Heart right ventricle (tissue), 16 donors: ENCODE results near the gene PLCB4. TPM values are rescaled to one million over a fixed set of nuclear protein-coding genes. Genes with fewer than 3 reads are reported as not detected.

Source experiments
- ATAC-seq, 8 donors: fragments of 200-7000 bp; cut with Tn5 transposase; one replicate each; pipeline ENCODE4 v1.9.1; 2020; ENCODE audit warnings: mild to moderate bottlenecking in 8 of 8, moderate library complexity in 8 of 8, moderate number of reproducible peaks in 1 of 8
- DNase-seq, 2 donors: peaks; one replicate each; pipeline ENCODE4 v3.0.0-alpha.2; 2020
- H3K27ac ChIP-seq, 10 donors: fragments of 200-600 bp; sonication (generic) in 2 of 10; one replicate each; pipeline versions ENCODE4 v1.5.0 to v1.8.0; 2020 to 2022; ENCODE audit warnings: mild to moderate bottlenecking in 3 of 10
- H3K27me3 ChIP-seq, 7 donors: fragments of 200-600 bp; one replicate each; pipeline ENCODE4 v1.8.0; 2021 to 2022; ENCODE audit warnings: mild to moderate bottlenecking in 2 of 7
- H3K36me3 ChIP-seq, 9 donors: fragments of 200-600 bp; sonication (generic) in 1 of 9; one replicate each; pipeline versions ENCODE4 v1.5.0 to v1.8.0; 2020 to 2022; ENCODE audit warnings: mild to moderate bottlenecking in 2 of 9
- H3K4me1 ChIP-seq, 9 donors: fragments of 200-600 bp; sonication (generic) in 1 of 9; one replicate each; pipeline versions ENCODE4 v1.5.0 to v1.8.0; 2020 to 2022; ENCODE audit warnings: mild to moderate bottlenecking in 4 of 9
- H3K4me3 ChIP-seq, 10 donors: fragments of 200-600 bp; sonication (generic) in 2 of 10; one replicate each; pipeline versions ENCODE4 v1.5.0 to v1.8.0; 2020 to 2022; ENCODE audit warnings: mild to moderate bottlenecking in 7 of 10, moderate library complexity in 2 of 10
- H3K9me3 ChIP-seq, 11 donors: fragments of 200-600 bp in 10 of 11; sonication (generic) in 2 of 11; one replicate each; pipeline versions ENCODE4 v1.5.0 to v1.8.0; 2013 to 2022; ENCODE audit warnings: mild to moderate bottlenecking in 2 of 11, control low read depth in 1 of 11, moderate library complexity in 1 of 11
- CTCF ChIP-seq, 9 donors: fragments of 200-600 bp; sonication (generic) in 2 of 9; IDR thresholded peaks; one replicate each; pipeline versions ENCODE4 v1.5.0 to v1.8.0; 2021 to 2022; ENCODE audit warnings: antibody characterized with exemption in 9 of 9, mild to moderate bottlenecking in 5 of 9, moderate library complexity in 1 of 9
- WGBS, 2 donors: extraction: QIAGEN DNeasy Blood & Tissue Kit; methylation state at CpG; one replicate each; pipeline ENCODE4 v1.1.7; 2013; ENCODE audit warnings: inconsistent platforms in 1 of 2; 5-methylcytosine and 5-hydroxymethylcytosine counted together
- intact Hi-C, 10 donors: fragments of 100-400 bp; cut with DNase I; formaldehyde crosslinking; loops; one replicate each; pipeline versions ENCODE4 v1.11.1 to v1.14.2; 2022
- polyA plus RNA-seq, 2 donors: library from polyadenylated mRNA; stranded (reverse); fragments of 200-250 nt; gene quantifications; one replicate each; pipeline ENCODE4 v1.2.3, GENCODE V29; 2013
- total RNA-seq, 10 donors: library from RNA; stranded (reverse); fragmentation: NEBNext Ultra II Directional in 3 of 10; extraction: Animal tissue kit (Norgen Biotek cat#: 25700) in 3 of 10; gene quantifications; one replicate each; pipeline versions ENCODE4 v1.2.1 to v1.2.4, GENCODE V29; 2021 to 2023
- donor health status: Arrhythmogenic right ventricular cardiomyopathy.
- donor health status: ischemic (EF 13 %, LVEDD 7.1; RV severe dilation, severe dysfunction).
- donor health status: healthy with polysubstance abuse.
- donor health status: DM: no; HTN: yes; CAD: no.
- donor health status: DM: no; HTN: no; CAD: no.
- donor health status: ischemic (EF 25% LVEDD 6.9; RV normal size, moderate dysfunction).
- donor health status: ischemic (EF 25% LVEDD 5.7; RV mildly dilated, moderate dysfunction).
- donor health status: healthy.
- donor health status: DM: yes; HTN: yes; CAD: no.
- donor health status: Ischemic cardiomyopathy.
- donor health status: ischemic (EF 35%, LVEDD 5.7; RV mildly dilated, moderate dysfunction).
- donor health status: nonischemic (EF 11% LVEDD 7.7; RV severe dilation, severe dysfunction).
- donor health status: DM: yes; HTN: yes; CAD: no.
- donor health status: PGD.
- donor health status: ischemic (EF 29% LVEDD 5.4; RV normal size, mild dysfunction).
- donor health status: nonischemic (EF 23%, LVEDD 6.1; RV moderate dilation, normal function).

PLCB4 gene
- total and polyA plus RNA-seq, 12 donors = 3.6 to 33.3 (median 28.4) TPM

DNA sequence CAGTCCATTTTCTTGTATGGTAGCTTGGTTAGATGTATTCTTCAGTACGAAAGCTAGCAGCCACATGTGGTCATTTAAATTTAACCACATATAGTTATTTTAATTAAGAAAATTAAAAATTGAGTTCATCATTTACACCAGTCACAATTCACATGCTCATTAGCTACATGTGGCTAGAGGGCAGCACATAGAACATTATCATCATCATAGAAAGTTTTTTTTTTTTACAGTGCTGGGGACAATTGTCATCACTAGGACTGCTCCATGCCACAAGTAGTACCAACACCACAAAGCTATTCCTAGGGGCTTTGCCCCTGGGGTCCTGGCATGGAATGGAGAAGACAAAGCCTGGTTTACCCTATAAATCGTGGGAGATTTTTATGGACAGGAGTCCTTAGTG is 30.5 kb downstream of the PLCB4 start:
- peak in 4 of 9 donors; percentile 17 to 45 (median 36) for TF ChIP-seq CTCF (IDR thresholded peaks at IDR 0.05)
- H3K4me3 ChIP-seq = no peak overlapping the region
- no peak for DNase-seq
- peak in 4 of 8 donors; percentile 26 to 62 (median 33) for ATAC-seq
- peaks cover 0 to 9% (median 0%) of the 10 kb centered on the region in 9 donors for H3K36me3 ChIP-seq
- H3K4me1 ChIP-seq = peaks cover 0 to 21% (median 6%) of the 10 kb centered on the region in 9 donors
- WGBS, 2 donors = 93 to 94% methylated on average over 2 of the region's 2 CpGs
- intact Hi-C loops = no loop called here
- no peak overlapping the region for H3K27ac ChIP-seq
- no peaks in the 10 kb centered on the region for H3K27me3 ChIP-seq
- H3K9me3 ChIP-seq = no peaks in the 10 kb centered on the region

DNA sequence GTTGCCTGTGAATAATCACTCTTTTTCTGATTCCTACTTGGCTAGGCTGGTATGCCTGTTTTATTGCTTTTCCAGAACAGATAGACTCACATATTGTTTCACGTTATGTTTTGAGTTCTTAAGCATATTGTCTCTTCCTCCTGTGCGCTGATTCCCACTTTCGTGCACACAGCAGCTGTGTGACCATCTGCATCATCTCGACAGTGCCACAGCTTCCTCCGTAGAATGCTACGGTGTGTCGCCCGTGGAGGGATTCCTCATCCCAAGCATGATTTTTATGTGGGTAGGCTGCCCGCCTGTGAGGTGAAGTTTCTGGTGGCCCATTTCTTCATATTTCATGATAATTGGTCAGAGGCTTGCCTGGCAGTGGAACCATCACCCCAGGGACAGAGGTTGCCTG is 31.8 kb downstream of the PLCB4 start:
- Histone ChIP-seq H3K36me3 (peaks cover 0 to 9% (median 0%) of the 10 kb centered on the region in 9 donors), H3K9me3 (no peaks in the 10 kb centered on the region), H3K4me3 (no peak overlapping the region), H3K4me1 (peaks cover 0 to 13% (median 0%) of the 10 kb centered on the region in 9 donors), H3K27me3 (no peaks in the 10 kb centered on the region), H3K27ac (no peak overlapping the region)
- no peak for ATAC-seq
- DNase-seq = no peak
- 92 to 96% methylated on average over 9 of the region's 9 CpGs for whole genome bisulfite sequencing, 2 donors
- no peak for TF ChIP-seq CTCF (IDR thresholded peaks at IDR 0.05)
- intact Hi-C loops = no loop called here

DNA sequence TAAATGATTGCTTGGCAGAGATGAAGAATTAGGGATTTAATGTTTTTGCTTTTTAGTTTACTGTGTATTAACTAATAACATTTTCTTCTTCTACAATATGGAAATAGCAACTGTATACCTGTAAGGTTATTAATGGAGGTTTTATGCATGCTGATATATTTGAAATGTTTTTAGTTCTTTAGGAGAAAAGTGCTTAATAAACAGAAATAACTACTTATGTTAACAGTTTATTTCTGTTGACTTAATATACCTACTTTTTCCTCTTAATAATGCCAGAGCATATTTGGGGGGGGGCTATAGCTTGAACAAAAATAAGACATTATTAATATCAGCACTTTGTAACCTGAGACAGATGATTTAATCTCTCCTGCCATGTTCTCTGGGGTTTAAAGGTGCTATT is 33.6 kb downstream of the PLCB4 start:
- Histone ChIP-seq H3K9me3 (no peaks in the 10 kb centered on the region), H3K4me1 (peaks cover 0 to 13% (median 0%) of the 10 kb centered on the region in 9 donors), H3K36me3 (peaks cover 0 to 9% (median 0%) of the 10 kb centered on the region in 9 donors), H3K27me3 (no peaks in the 10 kb centered on the region), H3K4me3 (no peak overlapping the region), H3K27ac (no peak overlapping the region)
- ATAC-seq (no peak), DNase-seq (no peak)
- no peak for TF ChIP-seq CTCF (IDR thresholded peaks at IDR 0.05)
- intact Hi-C loops = no loop called here

- H3K4me1 ChIP-seq = peaks cover 0 to 18% (median 3%) of the 10 kb centered on the region in 9 donors
- 94 to 97% methylated on average over 2 of the region's 2 CpGs for WGBS, 2 donors
- H3K27ac ChIP-seq = no peak overlapping the region
- intact Hi-C loops = no loop called here
- peaks cover 0 to 9% (median 0%) of the 10 kb centered on the region in 9 donors for H3K36me3 ChIP-seq
- no peak overlapping the region for H3K4me3 ChIP-seq
- no peaks in the 10 kb centered on the region for H3K9me3 ChIP-seq
- ATAC-seq = no peak
- TF ChIP-seq CTCF (IDR thresholded peaks at IDR 0.05) = no peak
- H3K27me3 ChIP-seq = no peaks in the 10 kb centered on the region
- DNase-seq = no peak
Measured at GRCh38 chr20:9103955-9104354, 35.1 kb downstream of the PLCB4 start.
